GM12878 (cell line): ENCODE measurements around the gene PIP4K2A. TPM values are rescaled to one million over a fixed set of nuclear protein-coding genes. Genes with fewer than 3 reads are reported as not detected.

ENCODE experiments used
- ATAC-seq: fragments of 200-7000 bp; cut with Tn5 transposase; 3 replicates; pipeline ENCODE4 v1.9.1; 2020; ENCODE audit warnings: mild to moderate bottlenecking, moderate library complexity
- BruUV-seq: library from RNA; stranded (reverse); fragments of 400-500 nt; replicated peaks from 2 replicates; lab custom pipeline; 2021; lab: Mats Ljungman, UMichigan
- CTCF ChIA-PET: fragments of 300-600 bp; sonication (Branson Sonifier 250); formaldehyde crosslinking; extraction: SDS; loops from one replicate; lab custom pipeline; 2021; ENCODE audit warnings: inconsistent platforms; lab: Yijun Ruan, JAX
- POLR2A ChIA-PET: fragments of 350-600 bp; formaldehyde crosslinking; extraction: SDS; loops from one replicate; lab custom pipeline; 2021; ENCODE audit warnings: inconsistent platforms; lab: Charles Lee
- RAD21 ChIA-PET: fragments of 300-600 bp; sonication (Branson Sonifier 250); formaldehyde crosslinking; loops from one replicate; lab custom pipeline; 2023; ENCODE audit warnings: antibody characterized with exemption; ENCODE audit not compliant: unreplicated experiment; lab: Charles Lee
- SMC1A ChIA-PET: fragments of 300-600 bp; sonication (Branson Sonifier 250); formaldehyde crosslinking; loops from one replicate; lab custom pipeline; 2023; ENCODE audit not compliant: unreplicated experiment, uncharacterized antibody; lab: Charles Lee
- DNase-seq: peaks from one replicate; pipeline ENCODE4 v3.0.0-alpha.2; 2011; ENCODE audit warnings: low read depth, low spot score
- FAIRE-seq: peaks from 3 replicates; lab custom pipeline; 2011; peaks lifted over from hg19 to GRCh38; lab: Jason Lieb, UNC
- H2AFZ ChIP-seq: 2 replicates; pipeline ENCODE4 v1.6.0; 2011; ENCODE audit warnings: low read depth, low read length, control low read depth; ENCODE audit not compliant: control insufficient read depth
- H3K27ac ChIP-seq: 2 replicates; pipeline ENCODE4 v1.5.1; 2011; ENCODE audit warnings: control low read depth; ENCODE audit not compliant: control insufficient read depth, insufficient read depth
- H3K27me3 ChIP-seq, 2 experiments: replicated peaks in 1 of 2; 2 replicates each; pipeline versions ENCODE4 v1.6.0 to v1.6.1; 2011; ENCODE audit warnings: low read length in 1 of 2; ENCODE audit not compliant: control insufficient read depth in 2 of 2, insufficient read depth in 2 of 2
- H3K36me3 ChIP-seq, 2 experiments: 2 replicates each; pipeline ENCODE4 v1.5.1; 2011; ENCODE audit warnings: low read length in 1 of 2; ENCODE audit not compliant: control insufficient read depth in 2 of 2, insufficient read depth in 2 of 2
- H3K4me1 ChIP-seq: 2 replicates; pipeline ENCODE4 v1.6.1; 2011; ENCODE audit warnings: mild to moderate bottlenecking, low read length, moderate library complexity, mixed read lengths; ENCODE audit not compliant: control insufficient read depth, insufficient read depth
- H3K4me2 ChIP-seq: 2 replicates; pipeline ENCODE4 v1.6.0; 2011; ENCODE audit warnings: control low read depth; ENCODE audit not compliant: control insufficient read depth, insufficient read depth
- H3K4me3 ChIP-seq: fragments of 200-600 bp; sonication (generic); 2 replicates; pipeline ENCODE4 v1.5.1; 2016
- H3K79me2 ChIP-seq: 2 replicates; pipeline ENCODE4 v1.6.0; 2011; ENCODE audit warnings: low read length; ENCODE audit not compliant: control insufficient read depth, insufficient read depth
- H3K9ac ChIP-seq: 2 replicates; pipeline ENCODE4 v1.8.0; 2011; ENCODE audit warnings: low read length, control low read depth, mixed read lengths; ENCODE audit not compliant: control insufficient read depth, insufficient read depth
- H3K9me3 ChIP-seq: replicated peaks from 3 replicates; pipeline ENCODE4 v1.5.1; 2011; ENCODE audit warnings: mild to moderate bottlenecking, low read length; ENCODE audit not compliant: control insufficient read depth, insufficient read depth
- H4K20me1 ChIP-seq: 2 replicates; pipeline ENCODE4 v1.6.0; 2011; ENCODE audit not compliant: control insufficient read depth, insufficient read depth
- BRCA1 ChIP-seq: IDR thresholded peaks from 2 replicates; pipeline ENCODE4 v1.6.1; 2011; ENCODE audit warnings: low read depth, low read length, improper control_type of control experiment
- GATAD2B ChIP-seq: fragments of 450-650 bp; conservative IDR thresholded peaks from 2 replicates; pipeline ENCODE4 v1.6.1; 2017; ENCODE audit warnings: low read depth, mild to moderate bottlenecking, moderate library complexity
- JUND ChIP-seq: IDR thresholded peaks from 2 replicates; pipeline ENCODE4 v1.6.1; 2012; ENCODE audit warnings: low read depth, mild to moderate bottlenecking, low read length, improper control_type of control experiment, moderate library complexity
- NR2F1 ChIP-seq: fragments of 450-650 bp; conservative IDR thresholded peaks from 2 replicates; pipeline ENCODE4 v1.6.1; 2017; ENCODE audit warnings: mild to moderate bottlenecking
- NRF1 ChIP-seq: conservative IDR thresholded peaks from 2 replicates; pipeline ENCODE4 v1.6.1; 2011; ENCODE audit warnings: mild to moderate bottlenecking, low read depth, low read length, improper control_type of control experiment
- POLR2AphosphoS2 ChIP-seq: IDR thresholded peaks from 2 replicates; pipeline ENCODE4 v1.6.1; 2011; ENCODE audit warnings: low read depth, mild to moderate bottlenecking, low read length, improper control_type of control experiment, moderate library complexity
- POU2F2 ChIP-seq: IDR thresholded peaks from 3 replicates; pipeline ENCODE4 v1.6.1; 2011; ENCODE audit warnings: low read depth, mild to moderate bottlenecking, low read length, borderline replicate concordance
- RUNX3 ChIP-seq: IDR thresholded peaks from 2 replicates; pipeline ENCODE4 v1.6.1; 2012; ENCODE audit warnings: low read length, inconsistent platforms
- ZNF207 ChIP-seq: fragments of 450-650 bp; IDR thresholded peaks from 2 replicates; pipeline ENCODE4 v1.6.1; 2014; ENCODE audit warnings: antibody characterized with exemption, mild to moderate bottlenecking, borderline replicate concordance
- WGBS: methylation state at CpG from one replicate; pipeline ENCODE4 v1.1.6; 2016; ENCODE audit warnings: low lambda C conversion rate; ENCODE audit not compliant: insufficient replicate concordance, insufficient coverage; ENCODE audit errors: missing lambda C conversion rate; 5-methylcytosine and 5-hydroxymethylcytosine counted together
- in situ Hi-C: fragments of 300-500 bp; cut with MboI; formaldehyde crosslinking; loops from 9 replicates; pipeline ENCODE4 v1.14.3; 2018; ENCODE audit warnings: mixed read lengths
- intact Hi-C: fragments of 100-400 bp; cut with micrococcal nuclease; formaldehyde crosslinking; loops from one replicate; pipeline ENCODE4 v1.14.2; 2022; ENCODE audit not compliant: unreplicated experiment
- polyA plus RNA-seq, 11 experiments: library from polyadenylated mRNA; depleted of rRNA in 4 of 11; unstranded in 6 of 11; stranded (reverse) in 5 of 11; fragments of >200 nt; fragmentation: Nextera tagmentation in 4 of 11; fragmentation: Illumina TruSeq in 1 of 11; extraction: Ambion mirVana in 4 of 11; extraction: Trizol in 1 of 11; gene quantifications; 1 replicate in 1 of 11; 2 replicates in 10 of 11; pipeline versions ENCODE4 v1.2.1 to v1.2.3, GENCODE V29; 2011 to 2016; ENCODE audit warnings: inconsistent platforms in 2 of 11, missing spikeins in 2 of 11, low read depth in 1 of 11
- total RNA-seq, 4 experiments: library from RNA; depleted of rRNA in 3 of 4; stranded (reverse); fragments of >200 nt in 3 of 4; fragmentation: Illumina TruSeq in 1 of 4; extraction: Trizol in 1 of 4; gene quantifications; 2 replicates each; pipeline versions ENCODE4 v1.2.1 to v1.2.3, GENCODE V29; 2013 to 2021
- TF ChIP-seq, protein P1 (sequence below): fragments of 450-650 bp; IDR thresholded peaks from 2 replicates; pipeline ENCODE4 v1.6.1; 2017; ENCODE audit warnings: mild to moderate bottlenecking
- TF ChIP-seq, protein P2 (sequence below): fragments of 450-650 bp; IDR thresholded peaks from 2 replicates; pipeline ENCODE4 v1.6.1; 2018; ENCODE audit warnings: borderline replicate concordance, mild to moderate bottlenecking; ENCODE audit not compliant: partially characterized antibody
- TF ChIP-seq, protein P3 (sequence below): fragments of 450-650 bp; formaldehyde crosslinking; IDR thresholded peaks from 2 replicates; pipeline ENCODE4 v1.4.0; 2022; ENCODE audit warnings: mild to moderate bottlenecking, moderate library complexity

Gene PIP4K2A
- total and polyA plus RNA-seq, 10 of the 15 experiments (the other 5 are each of a cell fraction or from before 2014, with no cell fraction given), result 54.3 to 139 (median 84.4) TPM

DNA sequence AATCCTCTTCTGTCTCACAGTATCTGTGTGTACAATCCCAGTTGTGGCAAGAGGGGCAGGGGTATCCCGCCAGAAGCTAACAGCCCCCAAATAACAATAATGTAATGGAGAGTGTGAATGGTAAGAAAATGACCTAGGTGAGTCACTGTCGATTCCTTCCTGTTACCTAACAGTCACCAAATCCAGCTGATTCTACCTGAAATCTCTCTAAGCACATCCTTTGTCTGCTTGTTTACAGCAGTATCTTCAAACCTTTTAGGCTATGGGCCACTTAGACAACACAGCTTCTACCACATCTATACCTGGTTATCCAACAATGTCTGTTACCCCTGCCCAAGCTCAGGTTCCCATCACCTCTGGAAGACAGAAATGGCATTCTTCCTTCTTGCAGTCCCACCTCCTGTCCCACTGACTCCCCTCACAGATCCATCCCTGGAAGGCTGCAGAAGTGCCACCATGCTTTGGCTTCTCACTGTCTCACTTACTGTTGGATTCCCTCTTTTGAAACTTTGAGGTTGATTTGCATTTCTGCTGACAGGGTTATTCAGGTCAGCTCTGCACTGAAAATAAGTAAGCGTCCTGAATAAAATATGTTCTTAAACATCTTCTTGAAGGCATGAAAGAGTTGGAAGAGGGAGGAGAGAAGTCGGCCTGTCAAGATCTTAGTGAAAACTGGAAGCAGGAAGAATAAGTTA, 13.1 kb downstream of the PIP4K2A start:
- in situ Hi-C loops, result no loop called here
- CTCF ChIA-PET, result interaction anchor here (0.8 to 2.2 kb wide), 7 partner anchors 9 to 71 kb away, joined by 3 to 8 read pairs (median 5); no protein-coding TSS in a partner anchor

More for the DNA sequence above, 13.1 kb downstream of the PIP4K2A start:
- POLR2A ChIA-PET, result interaction anchor here (0.8 to 3.3 kb wide), 11 partner anchors 9 to 86 kb away, joined by 3 to 21 read pairs (median 3); partner anchors contain the start of gene PIP4K2A
- peak overlapping the region; percentile 43 for H3K27ac ChIP-seq
- H3K9ac ChIP-seq, result peak overlapping the region; percentile 13; the same call in 1 of the 2 replicates
- 26% methylated on average over 4 of the region's 4 CpGs for WGBS
- RAD21 ChIA-PET, result interaction anchor here (0.7 to 3.5 kb wide), 9 partner anchors 9 to 86 kb away, joined by 3 to 21 read pairs (median 4); no protein-coding TSS in a partner anchor
- TF ChIP-seq, protein P1, sequence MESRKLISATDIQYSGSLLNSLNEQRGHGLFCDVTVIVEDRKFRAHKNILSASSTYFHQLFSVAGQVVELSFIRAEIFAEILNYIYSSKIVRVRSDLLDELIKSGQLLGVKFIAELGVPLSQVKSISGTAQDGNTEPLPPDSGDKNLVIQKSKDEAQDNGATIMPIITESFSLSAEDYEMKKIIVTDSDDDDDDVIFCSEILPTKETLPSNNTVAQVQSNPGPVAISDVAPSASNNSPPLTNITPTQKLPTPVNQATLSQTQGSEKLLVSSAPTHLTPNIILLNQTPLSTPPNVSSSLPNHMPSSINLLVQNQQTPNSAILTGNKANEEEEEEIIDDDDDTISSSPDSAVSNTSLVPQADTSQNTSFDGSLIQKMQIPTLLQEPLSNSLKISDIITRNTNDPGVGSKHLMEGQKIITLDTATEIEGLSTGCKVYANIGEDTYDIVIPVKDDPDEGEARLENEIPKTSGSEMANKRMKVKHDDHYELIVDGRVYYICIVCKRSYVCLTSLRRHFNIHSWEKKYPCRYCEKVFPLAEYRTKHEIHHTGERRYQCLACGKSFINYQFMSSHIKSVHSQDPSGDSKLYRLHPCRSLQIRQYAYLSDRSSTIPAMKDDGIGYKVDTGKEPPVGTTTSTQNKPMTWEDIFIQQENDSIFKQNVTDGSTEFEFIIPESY, result no peak
- no peak for TF ChIP-seq JUND
- TF ChIP-seq NR2F1, result no peak
- TF ChIP-seq, protein P2, sequence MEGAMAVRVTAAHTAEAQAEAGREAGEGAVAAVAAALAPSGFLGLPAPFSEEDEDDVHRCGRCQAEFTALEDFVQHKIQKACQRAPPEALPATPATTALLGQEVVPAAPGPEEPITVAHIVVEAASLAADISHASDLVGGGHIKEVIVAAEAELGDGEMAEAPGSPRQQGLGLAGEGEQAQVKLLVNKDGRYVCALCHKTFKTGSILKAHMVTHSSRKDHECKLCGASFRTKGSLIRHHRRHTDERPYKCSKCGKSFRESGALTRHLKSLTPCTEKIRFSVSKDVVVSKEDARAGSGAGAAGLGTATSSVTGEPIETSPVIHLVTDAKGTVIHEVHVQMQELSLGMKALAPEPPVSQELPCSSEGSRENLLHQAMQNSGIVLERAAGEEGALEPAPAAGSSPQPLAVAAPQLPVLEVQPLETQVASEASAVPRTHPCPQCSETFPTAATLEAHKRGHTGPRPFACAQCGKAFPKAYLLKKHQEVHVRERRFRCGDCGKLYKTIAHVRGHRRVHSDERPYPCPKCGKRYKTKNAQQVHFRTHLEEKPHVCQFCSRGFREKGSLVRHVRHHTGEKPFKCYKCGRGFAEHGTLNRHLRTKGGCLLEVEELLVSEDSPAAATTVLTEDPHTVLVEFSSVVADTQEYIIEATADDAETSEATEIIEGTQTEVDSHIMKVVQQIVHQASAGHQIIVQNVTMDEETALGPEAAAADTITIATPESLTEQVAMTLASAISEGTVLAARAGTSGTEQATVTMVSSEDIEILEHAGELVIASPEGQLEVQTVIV, result no peak
- TF ChIP-seq BRCA1, result no peak
- no peak for TF ChIP-seq NRF1
- no peak for TF ChIP-seq ZNF207
- TF ChIP-seq POU2F2, result 0 out of 3 replicates have a peak, but pooled peaks have one; percentile 62
- TF ChIP-seq RUNX3, result peak; percentile 22; the same call in 1 of the 2 replicates
- TF ChIP-seq, protein P3, sequence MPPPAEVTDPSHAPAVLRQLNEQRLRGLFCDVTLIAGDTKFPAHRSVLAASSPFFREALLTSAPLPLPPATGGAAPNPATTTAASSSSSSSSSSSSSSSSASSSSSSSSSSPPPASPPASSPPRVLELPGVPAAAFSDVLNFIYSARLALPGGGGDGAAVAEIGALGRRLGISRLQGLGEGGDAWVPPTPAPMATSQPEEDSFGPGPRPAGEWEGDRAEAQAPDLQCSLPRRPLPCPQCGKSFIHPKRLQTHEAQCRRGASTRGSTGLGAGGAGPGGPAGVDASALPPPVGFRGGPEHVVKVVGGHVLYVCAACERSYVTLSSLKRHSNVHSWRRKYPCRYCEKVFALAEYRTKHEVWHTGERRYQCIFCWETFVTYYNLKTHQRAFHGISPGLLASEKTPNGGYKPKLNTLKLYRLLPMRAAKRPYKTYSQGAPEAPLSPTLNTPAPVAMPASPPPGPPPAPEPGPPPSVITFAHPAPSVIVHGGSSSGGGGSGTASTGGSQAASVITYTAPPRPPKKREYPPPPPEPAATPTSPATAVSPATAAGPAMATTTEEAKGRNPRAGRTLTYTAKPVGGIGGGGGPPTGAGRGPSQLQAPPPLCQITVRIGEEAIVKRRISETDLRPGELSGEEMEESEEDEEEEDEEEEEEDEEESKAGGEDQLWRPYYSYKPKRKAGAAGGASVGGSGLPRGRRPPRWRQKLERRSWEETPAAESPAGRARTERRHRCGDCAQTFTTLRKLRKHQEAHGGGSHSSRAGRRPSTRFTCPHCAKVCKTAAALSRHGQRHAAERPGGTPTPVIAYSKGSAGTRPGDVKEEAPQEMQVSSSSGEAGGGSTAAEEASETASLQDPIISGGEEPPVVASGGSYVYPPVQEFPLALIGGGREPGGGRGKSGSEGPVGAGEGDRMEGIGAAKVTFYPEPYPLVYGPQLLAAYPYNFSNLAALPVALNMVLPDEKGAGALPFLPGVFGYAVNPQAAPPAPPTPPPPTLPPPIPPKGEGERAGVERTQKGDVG (CRISPR knock-in tag), result no peak
- TF ChIP-seq POLR2AphosphoS2, result no peak
- TF ChIP-seq GATAD2B, result no peak
- H3K4me2 ChIP-seq, result peak overlapping the region; percentile 81
- peaks cover 0 to 16% of the 10 kb centered on the region in 2 experiments; a peak in 3 of 4 replicates for H3K36me3 ChIP-seq
- FAIRE-seq (peak; percentile 27), DNase-seq (no peak), ATAC-seq (peak; percentile 10)
- H3K27me3 ChIP-seq, result no peaks in the 10 kb centered on the region
- intact Hi-C loops, result loop anchor here (10.0 kb wide), 1 partner anchor 374 kb away; no protein-coding TSS in a partner anchor
- H3K79me2 ChIP-seq, result peaks cover 99% of the 10 kb centered on the region
- no peak overlapping the region for H2AFZ ChIP-seq
- H4K20me1 ChIP-seq, result peaks cover 3% of the 10 kb centered on the region; the same call in 1 of the 2 replicates
- TSS peak; percentile 4 for BruUV-seq
- H3K4me3 ChIP-seq, result peak overlapping the region; percentile 57; the same call in 1 of the 2 replicates
- SMC1A ChIA-PET, result interaction anchor here (0.9 to 11.0 kb wide), 20 partner anchors 9 to 104 kb away, joined by 3 to 82 read pairs (median 4); no protein-coding TSS in a partner anchor
- H3K4me1 ChIP-seq, result peaks cover 60% of the 10 kb centered on the region
- peaks cover 4% of the 10 kb centered on the region for H3K9me3 ChIP-seq
